ENCODE data around the gene F8.

GRCh38 chrX:154914052-154914451, 108.5 kb downstream of the F8 start:
- TF ChIP-seq CTCF (IDR thresholded peaks at IDR 0.05; ENCODE audit: low read length) = no peak
- TF ChIP-seq EZH2 (IDR thresholded peaks at IDR 0.05; ENCODE audit: borderline replicate concordance, low read length) = no peak
